A204.1 (cell line): Measurements from ENCODE around the gene AKT2.

Experiments used
- FAIRE-seq: peaks from 2 replicates; lab custom pipeline; 2012; peaks lifted over from hg19 to GRCh38; lab: Jason Lieb, UNC

AKT2 gene

GRCh38 chr19:40300668-40301067, 15.5 kb upstream of the AKT2 start:
- no peak for FAIRE-seq

GRCh38 chr19:40298026-40298425, 12.9 kb upstream of the AKT2 start:
- no peak for FAIRE-seq

DNA sequence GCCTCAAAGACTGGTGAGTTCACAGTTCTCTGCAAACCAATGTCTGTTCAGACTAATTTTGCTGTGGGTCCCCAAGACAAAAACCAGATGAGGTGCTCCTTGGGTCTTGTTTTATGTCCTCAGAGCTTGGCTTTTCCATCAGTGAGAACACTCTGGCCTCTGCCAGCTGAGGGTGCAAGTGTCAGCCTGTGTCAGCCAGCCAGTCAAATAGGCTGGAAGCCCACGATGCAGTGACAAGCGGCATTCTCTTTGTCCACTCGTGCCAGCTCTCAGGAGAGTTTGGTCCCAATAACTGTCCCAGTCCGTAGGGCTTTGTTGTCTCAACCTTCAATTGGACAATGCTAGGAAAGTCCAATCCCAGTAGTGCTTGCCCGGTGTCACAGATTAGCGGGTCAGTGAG, 9.4 kb upstream of the AKT2 start:
- FAIRE-seq = no peak

- FAIRE-seq = no peak
Observed at GRCh38 chr19:40286971-40287421, 1.9 kb upstream of the AKT2 start.

DNA sequence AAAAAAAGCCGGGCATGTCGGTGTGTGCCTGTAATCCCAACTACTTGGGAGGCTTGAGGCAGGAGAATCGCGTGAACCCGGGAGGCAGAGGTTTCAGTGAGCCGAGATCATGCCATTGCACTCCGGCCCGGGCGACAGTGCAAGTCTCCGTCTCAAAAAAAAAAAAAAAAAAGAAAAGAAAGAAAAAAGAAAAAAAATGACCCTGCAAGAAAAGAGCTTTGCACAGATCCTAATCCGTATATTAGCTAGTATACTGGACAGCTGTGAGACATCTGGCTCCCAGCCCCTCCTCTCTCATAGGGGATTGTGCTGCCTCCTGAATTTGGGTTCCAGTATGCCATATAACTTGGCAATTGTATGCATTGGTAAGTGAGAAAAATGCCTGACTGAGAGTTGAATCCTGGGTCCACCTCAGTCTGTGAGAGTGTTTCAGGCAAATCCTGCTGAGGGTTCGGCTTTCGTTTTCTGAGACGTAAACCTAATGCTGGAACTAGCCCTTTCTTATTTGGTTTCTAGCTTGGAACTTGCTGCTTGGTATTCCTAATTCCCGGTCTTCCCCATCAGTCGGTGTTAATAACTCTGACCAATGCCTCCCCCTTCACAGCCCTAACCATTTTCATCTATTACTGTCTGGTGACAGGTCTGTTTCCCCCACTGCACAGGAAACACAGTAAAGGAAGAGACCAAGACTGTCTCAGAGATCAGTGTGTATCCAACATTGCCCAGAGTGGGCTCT, 1.3 kb upstream of the AKT2 start:
- FAIRE-seq = no peak

- peak; percentile 98 for FAIRE-seq
Observed at GRCh38 chr19:40285353-40286234, 449 bp upstream of the AKT2 start.

DNA sequence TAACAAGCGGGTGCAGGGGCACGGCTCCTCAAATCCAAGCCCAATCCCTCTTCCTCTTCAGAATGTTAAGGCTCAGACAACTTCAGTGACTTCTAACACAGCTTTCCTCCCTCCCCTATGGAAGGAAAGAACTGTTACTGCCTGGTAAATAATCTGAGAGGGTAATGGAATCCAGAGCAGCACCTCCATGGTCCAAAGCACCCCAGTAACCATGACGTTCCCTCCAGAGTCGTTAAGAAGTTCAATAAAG, 969 bp downstream of the AKT2 start:
- no peak for FAIRE-seq

- FAIRE-seq = no peak
Observed at GRCh38 chr19:40283414-40284250, 1.5 kb downstream of the AKT2 start.

DNA sequence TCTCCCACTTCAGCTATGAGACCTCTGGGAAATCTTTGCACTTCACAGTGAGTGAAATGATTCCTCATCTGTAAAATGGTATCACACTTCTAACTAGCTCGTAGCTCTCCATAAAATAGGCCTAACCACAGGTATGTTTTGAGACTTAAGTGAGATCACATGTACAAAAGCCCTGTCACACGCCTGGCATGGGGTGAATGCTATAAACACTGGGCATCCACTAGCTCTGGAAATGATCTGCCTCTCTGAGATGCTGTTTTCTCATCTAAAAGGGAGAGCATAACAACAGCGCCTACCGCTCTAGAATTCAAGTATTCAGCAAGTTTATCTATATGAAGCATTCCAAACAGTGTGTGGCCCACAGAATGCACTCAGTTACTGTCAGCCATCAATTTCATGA, 2.2 kb downstream of the AKT2 start:
- FAIRE-seq = no peak

DNA sequence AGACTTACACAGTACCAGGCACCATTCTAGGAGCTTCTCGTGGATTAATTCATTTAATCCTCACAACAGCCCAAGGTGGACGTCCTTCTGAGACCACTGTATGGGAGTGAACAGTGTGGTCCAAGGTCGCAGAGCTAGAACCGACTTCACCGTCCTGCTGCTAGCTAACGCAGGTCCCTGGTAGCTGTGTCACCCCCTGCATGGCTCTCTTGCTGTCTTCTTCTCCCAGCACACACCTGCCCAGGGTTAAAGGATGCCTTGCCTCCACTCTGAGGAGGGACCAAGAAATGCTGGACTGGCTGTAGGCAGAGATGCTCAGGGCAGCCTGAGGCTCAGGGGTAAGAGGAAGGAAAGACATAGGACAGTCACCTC, 3.0 kb downstream of the AKT2 start:
- FAIRE-seq = no peak

DNA sequence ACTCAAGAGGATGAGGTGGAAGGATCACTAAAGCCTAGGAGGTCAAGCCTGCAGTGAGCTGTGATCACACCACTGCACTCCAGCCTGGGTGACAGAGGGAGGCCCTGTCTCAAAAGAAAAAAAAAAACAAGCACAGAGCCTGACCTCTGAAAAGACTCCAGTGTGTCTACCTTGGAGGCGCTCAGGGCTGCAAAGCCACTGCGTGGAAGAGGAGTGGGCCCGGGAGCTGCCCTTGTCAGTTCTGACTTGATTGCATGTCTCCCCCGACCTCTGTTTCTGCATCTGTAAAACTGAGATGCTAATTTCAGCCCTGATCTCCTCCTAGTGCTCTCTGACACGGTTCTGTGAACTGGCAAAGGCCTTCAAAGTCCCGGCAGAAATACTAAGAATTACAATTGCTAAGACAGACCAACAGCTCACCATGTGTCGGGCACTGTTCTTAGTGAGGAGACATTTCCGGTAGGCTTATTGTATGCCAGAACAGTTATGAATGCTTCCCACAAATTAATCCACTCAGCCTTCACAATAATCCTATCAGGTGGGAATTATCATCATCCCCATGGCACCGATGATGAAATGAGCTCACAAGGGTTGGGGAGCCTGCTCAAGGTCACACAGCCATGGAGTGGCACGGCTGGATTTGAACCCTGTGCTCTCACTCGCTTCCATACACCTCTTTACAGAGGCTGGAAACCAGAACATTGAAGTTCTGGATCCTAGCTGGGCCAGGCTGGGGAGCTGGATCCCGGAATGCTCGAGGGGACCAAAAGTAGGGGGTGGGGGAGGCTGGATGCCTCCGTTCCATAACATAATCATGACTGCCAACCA, 3.5 kb downstream of the AKT2 start:
- no peak for FAIRE-seq

DNA sequence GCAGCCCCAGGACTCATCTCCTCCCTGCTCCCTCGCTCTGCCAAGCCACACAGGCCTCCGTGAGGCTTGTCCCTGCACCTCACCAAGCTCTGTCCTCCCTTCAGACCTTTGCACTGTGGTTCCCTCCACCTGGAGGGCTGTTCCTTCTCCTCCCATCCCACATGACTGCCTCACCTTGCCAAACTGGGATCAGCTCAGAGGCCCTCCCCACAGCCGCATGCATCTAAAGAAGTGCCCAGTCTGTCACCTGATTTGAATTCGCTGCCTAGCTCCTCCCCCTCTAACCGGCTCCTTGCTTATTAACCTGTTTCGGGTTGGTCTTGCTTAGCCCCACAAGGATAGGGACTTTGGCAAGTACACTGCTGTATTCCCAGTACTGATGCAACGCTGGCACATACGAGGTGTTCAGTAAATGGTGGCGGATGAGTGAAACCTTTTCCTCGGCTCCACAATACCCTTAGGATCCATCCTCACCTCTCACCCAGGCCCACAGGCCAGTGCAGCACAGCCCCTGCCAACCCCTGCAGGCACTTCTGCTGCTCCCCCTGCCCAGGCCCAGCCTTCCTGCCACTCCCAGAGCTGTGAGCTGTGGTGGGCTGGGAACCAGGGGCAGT, 4.4 kb downstream of the AKT2 start:
- no peak for FAIRE-seq

DNA sequence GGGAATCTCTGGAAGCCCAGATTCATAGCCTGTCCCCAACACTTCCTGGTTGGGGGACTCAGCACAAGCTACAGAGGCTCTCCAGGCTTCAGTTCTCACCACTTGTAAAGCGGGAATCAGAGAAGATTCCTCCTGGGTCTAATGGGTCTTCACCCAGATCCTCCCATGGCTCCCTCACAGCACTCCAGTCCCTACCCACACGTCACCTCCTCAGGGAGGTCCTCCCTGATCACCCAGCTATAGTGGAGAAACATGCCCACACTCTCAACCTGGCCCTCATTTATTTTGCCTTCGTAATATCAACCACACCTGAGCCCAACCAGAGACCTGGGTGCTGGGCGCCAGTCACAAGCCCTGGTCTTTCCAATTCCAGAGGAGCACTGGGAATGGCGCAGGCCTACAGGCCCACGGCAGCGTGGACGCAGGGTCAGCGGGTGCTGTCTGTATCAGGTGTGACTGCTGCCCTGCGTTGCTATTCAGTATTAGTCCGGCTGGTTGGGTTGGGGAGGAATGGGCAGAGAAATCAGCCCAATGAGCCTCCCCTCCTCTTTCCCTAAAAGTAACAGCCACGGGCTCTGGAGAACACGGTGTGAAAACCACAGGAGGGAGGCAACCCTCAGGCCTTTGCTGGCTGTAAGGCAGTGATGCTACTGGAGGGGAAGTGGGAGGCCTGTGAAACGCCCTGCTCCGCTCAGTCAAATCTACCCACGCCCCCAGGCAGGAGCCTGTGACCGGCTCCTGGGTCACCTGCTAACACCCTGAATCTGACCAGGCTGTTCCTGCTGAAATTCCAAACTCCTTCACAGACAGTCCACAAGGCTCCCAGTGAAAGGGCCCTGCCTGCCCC, 5.2 kb downstream of the AKT2 start:
- FAIRE-seq = no peak

DNA sequence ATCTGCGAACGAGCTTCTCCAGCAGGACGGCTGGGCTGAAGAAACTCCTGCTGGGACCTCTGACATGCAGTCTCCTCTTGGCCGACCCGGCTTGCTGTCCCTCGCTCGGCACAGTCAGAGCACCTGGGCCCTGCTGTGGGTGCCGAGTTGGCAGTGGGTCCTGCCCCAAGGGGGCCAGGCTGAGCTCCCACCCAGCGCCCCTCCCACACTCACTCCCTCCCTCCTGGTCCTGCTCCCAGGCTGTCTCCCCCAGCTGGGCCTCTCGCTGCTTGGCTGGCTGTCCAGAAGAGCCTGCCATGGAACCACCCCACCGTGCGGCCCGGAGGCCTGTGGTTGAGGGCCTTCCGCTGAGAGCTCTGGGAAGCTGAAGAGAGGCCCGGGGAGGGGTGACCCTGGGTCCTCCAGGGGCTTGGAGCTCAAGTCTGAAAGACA, 6.0 kb downstream of the AKT2 start:
- no peak for FAIRE-seq

- no peak for FAIRE-seq
Observed at GRCh38 chr19:40278361-40279035, 6.6 kb downstream of the AKT2 start.

DNA sequence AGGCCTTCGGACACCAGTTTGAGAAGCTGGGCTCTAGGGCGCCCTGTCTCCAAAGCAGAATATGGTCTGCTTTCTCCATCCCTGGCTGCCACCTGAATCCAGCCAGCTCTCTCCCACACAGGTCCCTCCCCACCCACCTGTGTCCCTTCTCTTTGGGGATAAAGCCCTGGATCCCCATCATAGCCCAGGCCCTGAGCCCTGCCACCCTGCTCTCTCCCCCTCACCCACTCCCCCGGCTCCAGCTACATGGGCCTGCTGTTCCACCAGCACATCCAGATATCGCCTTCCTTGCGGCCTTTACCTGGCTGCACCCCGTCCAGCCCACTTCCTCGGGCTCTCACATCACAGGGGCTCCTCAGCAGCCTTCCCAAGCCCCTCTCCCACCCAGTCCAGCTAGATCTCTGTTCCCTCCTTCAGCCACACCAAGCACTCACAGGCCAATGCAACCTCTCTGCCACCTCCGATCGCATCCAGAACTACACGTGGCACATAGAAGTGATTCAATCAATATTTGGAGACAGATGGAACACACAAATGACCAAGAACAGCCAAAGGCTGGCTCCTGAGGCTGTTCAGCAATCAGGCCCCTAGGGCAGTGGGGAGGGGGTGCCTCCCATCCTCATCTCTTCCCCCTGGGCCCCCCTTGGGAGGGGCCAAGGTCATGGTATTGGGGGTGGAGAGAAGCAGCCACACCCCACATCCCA, 7.6 kb downstream of the AKT2 start:
- no peak for FAIRE-seq

- no peak for FAIRE-seq
Observed at GRCh38 chr19:40274585-40275544, 10.3 kb downstream of the AKT2 start.
